Measurements from ENCODE around the gene NME8.
"Not testable (repeated sequence)": the region's sequence is repeated elsewhere in the genome, so short reads cannot be mapped to it uniquely, and the experiment has no call there.

The NME8 gene

GRCh38 chr7:37848297-37848696 lies at the start of gene NME8:
NME8 (plus strand) TSS chr7:37848597; CDS start chr7:37850267, 1,670 bp downstream.
- no peak for DNase-seq

GRCh38 chr7:37806152-37806551 lies 42.2 kb upstream of the NME8 start:
- no peak for DNase-seq

GRCh38 chr7:37812161-37812580 lies 36.2 kb upstream of the NME8 start:
- DNase-seq, result not testable (repeated sequence)

- DNase-seq, result no peak
Measured at GRCh38 chr7:37815671-37816371, 32.6 kb upstream of the NME8 start.

- no peak for DNase-seq
Measured at GRCh38 chr7:37816922-37817590, 31.3 kb upstream of the NME8 start.

- DNase-seq, result no peak
Measured at GRCh38 chr7:37817591-37817960, 30.8 kb upstream of the NME8 start.

GRCh38 chr7:37817996-37818720 lies 30.2 kb upstream of the NME8 start:
- DNase-seq, result no peak

- DNase-seq, result no peak
Measured at GRCh38 chr7:37820708-37821468, 27.5 kb upstream of the NME8 start.

GRCh38 chr7:37822946-37823345 lies 25.5 kb upstream of the NME8 start:
- DNase-seq, result no peak

GRCh38 chr7:37823557-37823956 lies 24.8 kb upstream of the NME8 start:
- no peak for DNase-seq

GRCh38 chr7:37825038-37825437 lies 23.4 kb upstream of the NME8 start:
- no peak for DNase-seq

GRCh38 chr7:37826825-37827224 lies 21.6 kb upstream of the NME8 start:
- no peak for DNase-seq

GRCh38 chr7:37831244-37831643 lies 17.2 kb upstream of the NME8 start:
- DNase-seq, result no peak

GRCh38 chr7:37832194-37832593 lies 16.2 kb upstream of the NME8 start:
- DNase-seq, result no peak

- DNase-seq, result no peak
Measured at GRCh38 chr7:37833107-37833817, 15.1 kb upstream of the NME8 start.

- DNase-seq, result no peak
Measured at GRCh38 chr7:37833818-37834146, 14.6 kb upstream of the NME8 start.

- DNase-seq, result no peak
Measured at GRCh38 chr7:37853468-37853867, 5.1 kb downstream of the NME8 start.

- no peak for DNase-seq
Measured at GRCh38 chr7:37882086-37882485, 33.7 kb downstream of the NME8 start.

GRCh38 chr7:37893359-37893758 lies 45.0 kb downstream of the NME8 start:
- DNase-seq, result no peak

GRCh38 chr7:37894671-37895070 lies 46.3 kb downstream of the NME8 start:
- DNase-seq, result no peak

GRCh38 chr7:37899712-37900247 lies 51.4 kb downstream of the NME8 start:
- no peak for DNase-seq

- no peak for DNase-seq
Measured at GRCh38 chr7:37901236-37901827, 52.9 kb downstream of the NME8 start.

All from NK-92 treated with Interleukin-12 subunit alpha and Interleukin-12 subunit beta, amount 100 ng/mL, for 24 hours (cell line).